Testis (tissue), 2 donors: ENCODE data around the gene ACE.

Source experiments
- POLR2A ChIP-seq: fragments of 450-650 bp; IDR thresholded peaks from one replicate; pipeline ENCODE4 v1.6.1; 2017; ENCODE audit warnings: antibody characterized with exemption, mild to moderate bottlenecking, moderate library complexity
- TF ChIP-seq, protein P1 (sequence below), 3 experiments: fragments of 450-650 bp in 2 of 3; fragments of 200-600 bp in 1 of 3; sonication (generic) in 1 of 3; IDR thresholded peaks; one replicate each; pipeline ENCODE4 v1.5.1; 2016 to 2019; ENCODE audit warnings: antibody characterized with exemption in 3 of 3, mild to moderate bottlenecking in 2 of 3, moderate library complexity in 1 of 3

GRCh38 chr17:63436523-63437110 is 40.2 kb upstream of the ACE start:
- TF ChIP-seq, protein P1, sequence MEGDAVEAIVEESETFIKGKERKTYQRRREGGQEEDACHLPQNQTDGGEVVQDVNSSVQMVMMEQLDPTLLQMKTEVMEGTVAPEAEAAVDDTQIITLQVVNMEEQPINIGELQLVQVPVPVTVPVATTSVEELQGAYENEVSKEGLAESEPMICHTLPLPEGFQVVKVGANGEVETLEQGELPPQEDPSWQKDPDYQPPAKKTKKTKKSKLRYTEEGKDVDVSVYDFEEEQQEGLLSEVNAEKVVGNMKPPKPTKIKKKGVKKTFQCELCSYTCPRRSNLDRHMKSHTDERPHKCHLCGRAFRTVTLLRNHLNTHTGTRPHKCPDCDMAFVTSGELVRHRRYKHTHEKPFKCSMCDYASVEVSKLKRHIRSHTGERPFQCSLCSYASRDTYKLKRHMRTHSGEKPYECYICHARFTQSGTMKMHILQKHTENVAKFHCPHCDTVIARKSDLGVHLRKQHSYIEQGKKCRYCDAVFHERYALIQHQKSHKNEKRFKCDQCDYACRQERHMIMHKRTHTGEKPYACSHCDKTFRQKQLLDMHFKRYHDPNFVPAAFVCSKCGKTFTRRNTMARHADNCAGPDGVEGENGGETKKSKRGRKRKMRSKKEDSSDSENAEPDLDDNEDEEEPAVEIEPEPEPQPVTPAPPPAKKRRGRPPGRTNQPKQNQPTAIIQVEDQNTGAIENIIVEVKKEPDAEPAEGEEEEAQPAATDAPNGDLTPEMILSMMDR (IDR thresholded peaks at IDR 0.05): peak in 1 of 3 experiments; percentile 14
- TF ChIP-seq POLR2A: no peak
